HepG2 (cell line): ENCODE measurements around the gene IGFLR1. TPM values are rescaled to one million over a fixed set of nuclear protein-coding genes. Genes with fewer than 3 reads are reported as not detected.
A peak's percentile ranks its signal among the peaks of the same experiment; 100 is the strongest.

Experiments
- CEBPB ChIP-seq: IDR thresholded peaks from 2 replicates; pipeline ENCODE4 v1.6.1; 2011; ENCODE audit warnings: low read depth, low read length, improper control_type of control experiment, borderline replicate concordance
- CHCHD3 ChIP-seq: sonication (generic); formaldehyde crosslinking; IDR thresholded peaks from 2 replicates; pipeline ENCODE4 v1.8.0; 2022; ENCODE audit warnings: mild to moderate bottlenecking, missing genetic modification reagents, moderate library complexity
- CTCF ChIP-seq: sonication (generic); formaldehyde crosslinking; IDR thresholded peaks from 2 replicates; pipeline ENCODE4 v1.5.0; 2020; ENCODE audit warnings: mild to moderate bottlenecking, missing genetic modification reagents, moderate library complexity
- DDIT3 ChIP-seq: sonication (generic); formaldehyde crosslinking; IDR thresholded peaks from 2 replicates; pipeline ENCODE4 v1.4.0; 2020; ENCODE audit warnings: mild to moderate bottlenecking, missing genetic modification reagents
- HINFP ChIP-seq: sonication (generic); formaldehyde crosslinking; IDR thresholded peaks from 2 replicates; pipeline ENCODE4 v1.4.0; 2020; ENCODE audit warnings: low read depth, mild to moderate bottlenecking, missing genetic modification reagents
- HMG20A ChIP-seq: IDR thresholded peaks from 2 replicates; pipeline ENCODE4 v1.6.1; 2016; ENCODE audit warnings: borderline replicate concordance
- JUN ChIP-seq: sonication (generic); formaldehyde crosslinking; IDR thresholded peaks from 2 replicates; pipeline ENCODE4 v1.4.0; 2020; ENCODE audit warnings: mild to moderate bottlenecking, missing genetic modification reagents
- POGZ ChIP-seq: sonication (generic); formaldehyde crosslinking; IDR thresholded peaks from 2 replicates; pipeline ENCODE4 v1.4.0; 2020; ENCODE audit warnings: mild to moderate bottlenecking, missing genetic modification reagents
- ZBTB20 ChIP-seq: sonication (generic); formaldehyde crosslinking; IDR thresholded peaks from 2 replicates; pipeline ENCODE4 v1.8.1; 2023; ENCODE audit warnings: missing genetic modification reagents, low read depth, mild to moderate bottlenecking, borderline replicate concordance
- ZNF230 ChIP-seq: sonication (generic); formaldehyde crosslinking; IDR thresholded peaks from 2 replicates; pipeline ENCODE4 v1.4.0; 2020; ENCODE audit warnings: mild to moderate bottlenecking, missing genetic modification reagents
- ZNF33A ChIP-seq: sonication (generic); formaldehyde crosslinking; IDR thresholded peaks from 2 replicates; pipeline ENCODE4 v1.5.1; 2020; ENCODE audit warnings: missing genetic modification reagents, mild to moderate bottlenecking, moderate library complexity, borderline replicate concordance
- ZNF672 ChIP-seq: sonication (generic); formaldehyde crosslinking; IDR thresholded peaks from 2 replicates; pipeline ENCODE4 v1.8.1; 2022; ENCODE audit warnings: missing genetic modification reagents
- ZUFSP ChIP-seq: sonication (generic); formaldehyde crosslinking; IDR thresholded peaks from 2 replicates; pipeline ENCODE4 v1.9.0; 2021; ENCODE audit warnings: missing genetic modification reagents, mild to moderate bottlenecking, borderline replicate concordance
- polyA plus RNA-seq, 8 experiments: library from polyadenylated mRNA; depleted of rRNA in 3 of 8; stranded (reverse) in 7 of 8; unstranded in 1 of 8; fragments of >200 nt; fragmentation: Illumina TruSeq in 4 of 8; extraction: Trizol in 4 of 8; gene quantifications; 2 replicates each; pipeline versions ENCODE4 v1.2.1 to v1.2.3, GENCODE V29; 2011 to 2016; ENCODE audit warnings: low read depth in 4 of 8, missing spikeins in 1 of 8, mixed read lengths in 1 of 8; ENCODE audit not compliant: insufficient read depth in 1 of 8
- total RNA-seq, 5 experiments: library from RNA; depleted of rRNA; stranded (reverse); fragments of >200 nt; fragmentation: Illumina TruSeq; extraction: Trizol; gene quantifications; 2 replicates each; pipeline ENCODE4 v1.2.3, GENCODE V29; 2016; ENCODE audit warnings: low read depth in 1 of 5
- TF ChIP-seq, protein P1 (sequence below): sonication (generic); formaldehyde crosslinking; conservative IDR thresholded peaks from 2 replicates; pipeline ENCODE4 v1.4.0; 2020; ENCODE audit warnings: missing genetic modification reagents

Gene IGFLR1
- total and polyA plus RNA-seq, 2 of the 13 experiments (the other 11 are each of a cell fraction or from before 2014, with no cell fraction given): 5.4 to 8.9 TPM

- peak; percentile 70; the same call in 1 of the 2 replicates for TF ChIP-seq HINFP (CRISPR knock-in tag)
- TF ChIP-seq POGZ (CRISPR knock-in tag): peak; percentile 61
- no peak for TF ChIP-seq JUN (CRISPR knock-in tag)
- TF ChIP-seq ZNF33A: no peak
- no peak for TF ChIP-seq CTCF (CRISPR knock-in tag)
- TF ChIP-seq DDIT3 (CRISPR knock-in tag): no peak
- TF ChIP-seq, protein P1, sequence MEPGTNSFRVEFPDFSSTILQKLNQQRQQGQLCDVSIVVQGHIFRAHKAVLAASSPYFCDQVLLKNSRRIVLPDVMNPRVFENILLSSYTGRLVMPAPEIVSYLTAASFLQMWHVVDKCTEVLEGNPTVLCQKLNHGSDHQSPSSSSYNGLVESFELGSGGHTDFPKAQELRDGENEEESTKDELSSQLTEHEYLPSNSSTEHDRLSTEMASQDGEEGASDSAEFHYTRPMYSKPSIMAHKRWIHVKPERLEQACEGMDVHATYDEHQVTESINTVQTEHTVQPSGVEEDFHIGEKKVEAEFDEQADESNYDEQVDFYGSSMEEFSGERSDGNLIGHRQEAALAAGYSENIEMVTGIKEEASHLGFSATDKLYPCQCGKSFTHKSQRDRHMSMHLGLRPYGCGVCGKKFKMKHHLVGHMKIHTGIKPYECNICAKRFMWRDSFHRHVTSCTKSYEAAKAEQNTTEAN (CRISPR knock-in tag): no peak
- TF ChIP-seq ZNF672 (CRISPR knock-in tag): no peak
- no peak for TF ChIP-seq ZBTB20 (CRISPR knock-in tag)
- peak; percentile 97 for TF ChIP-seq CEBPB
- no peak for TF ChIP-seq CHCHD3 (CRISPR knock-in tag)
- TF ChIP-seq ZUFSP (CRISPR knock-in tag): no peak
- TF ChIP-seq ZNF230 (CRISPR knock-in tag): peak; percentile 79; the same call in 1 of the 2 replicates
- no peak for TF ChIP-seq HMG20A (CRISPR knock-in tag)
Observed at GRCh38 chr19:35748106-35749020, 6.1 kb upstream of the IGFLR1 start, which contains the start of gene LIN37 (continued).
